Endothelial cell of umbilical vein (primary cell): Measurements from ENCODE around the gene NAP1L1. TPM values are rescaled to one million over a fixed set of nuclear protein-coding genes. Genes with fewer than 3 reads are reported as not detected.

Experiments
- BruUV-seq: library from RNA; stranded (reverse); fragments of 400-500 nt; replicated peaks from 2 replicates; lab custom pipeline; 2021; lab: Mats Ljungman, UMichigan
- CTCF ChIA-PET: fragments of 300-600, 350-600 bp; sonication (Branson Sonifier 250); formaldehyde crosslinking; loops from one replicate; lab custom pipeline; 2021; ENCODE audit warnings: antibody characterized with exemption, inconsistent platforms; lab: Charles Lee
- POLR2A ChIA-PET: fragments of 300-600, 350-600 bp; sonication (Branson Sonifier 250); formaldehyde crosslinking; loops from one replicate; lab custom pipeline; 2021; ENCODE audit warnings: antibody characterized with exemption, inconsistent platforms; lab: Charles Lee
- DNase-seq: peaks from one replicate; pipeline ENCODE4 v3.0.0-alpha.2; 2011; ENCODE audit warnings: low read depth, low spot score
- FAIRE-seq: peaks from 2 replicates; lab custom pipeline; 2011; peaks lifted over from hg19 to GRCh38; lab: Jason Lieb, UNC
- H2AFZ ChIP-seq: 2 replicates; pipeline ENCODE4 v1.6.0; 2012; ENCODE audit warnings: low read depth, low read length, control low read depth, inconsistent platforms
- H3K27ac ChIP-seq: 2 replicates; pipeline ENCODE4 v1.5.1; 2011; ENCODE audit warnings: low read depth, mild to moderate bottlenecking, control low read depth, low read length, moderate library complexity; ENCODE audit not compliant: insufficient read depth
- H3K27me3 ChIP-seq, 2 experiments: 2 replicates each; pipeline versions ENCODE4 v1.6.0 to v1.6.1; 2011; ENCODE audit warnings: low read length in 2 of 2, mixed read lengths in 1 of 2; ENCODE audit not compliant: control insufficient read depth in 2 of 2, insufficient read depth in 2 of 2
- H3K36me3 ChIP-seq, 2 experiments: 2 replicates in 1 of 2; 3 replicates in 1 of 2; pipeline ENCODE4 v1.5.1; 2011; ENCODE audit warnings: low read length in 2 of 2, mild to moderate bottlenecking in 1 of 2, moderate library complexity in 1 of 2; ENCODE audit not compliant: control insufficient read depth in 2 of 2, insufficient read depth in 2 of 2; ENCODE audit errors: extremely low read depth in 1 of 2
- H3K4me1 ChIP-seq: 3 replicates; pipeline ENCODE4 v1.5.1; 2011; ENCODE audit warnings: mild to moderate bottlenecking, low read length; ENCODE audit not compliant: control insufficient read depth, insufficient read depth; ENCODE audit errors: extremely low read depth
- H3K4me2 ChIP-seq: 2 replicates; pipeline ENCODE4 v1.6.1; 2011; ENCODE audit warnings: low read length, control low read depth, mixed read lengths; ENCODE audit not compliant: insufficient read depth
- H3K4me3 ChIP-seq, 3 experiments: fragments of 200-600 bp in 1 of 3; sonication (generic), shearing (Covaris generic) in 1 of 3; replicated peaks in 1 of 3; 2 replicates each; pipeline ENCODE4 v1.5.1; 2011 to 2016; ENCODE audit warnings: control low read depth in 3 of 3, low read length in 3 of 3, mild to moderate bottlenecking in 2 of 3, inconsistent platforms in 1 of 3, low read depth in 1 of 3, moderate library complexity in 1 of 3; ENCODE audit not compliant: insufficient read depth in 1 of 3
- H3K79me2 ChIP-seq: 2 replicates; pipeline ENCODE4 v1.6.0; 2012; ENCODE audit warnings: low read length, inconsistent platforms; ENCODE audit not compliant: control insufficient read depth, insufficient read depth
- H3K9ac ChIP-seq: replicated peaks from 2 replicates; pipeline ENCODE3; 2011; ENCODE audit warnings: low read length, control low read depth; ENCODE audit not compliant: insufficient read depth; ENCODE audit errors: extremely low read depth
- H3K9me1 ChIP-seq: replicated peaks from 3 replicates; pipeline ENCODE4 v1.6.0; 2011; ENCODE audit warnings: mild to moderate bottlenecking, low read length; ENCODE audit not compliant: control insufficient read depth, insufficient read depth; ENCODE audit errors: extremely low read depth
- H3K9me3 ChIP-seq: replicated peaks from 2 replicates; pipeline ENCODE4 v1.5.1; 2012; ENCODE audit warnings: low read length, inconsistent platforms; ENCODE audit not compliant: control insufficient read depth, insufficient read depth
- H4K20me1 ChIP-seq: replicated peaks from 2 replicates; pipeline ENCODE3; 2011; ENCODE audit warnings: mild to moderate bottlenecking, low read length; ENCODE audit not compliant: control insufficient read depth, insufficient read depth; ENCODE audit errors: extremely low read depth
- CTCF ChIP-seq, 2 donors: IDR thresholded peaks; 1 replicate in 1 of 2; 2 replicates in 1 of 2; pipeline ENCODE4 v1.5.1; 2011; ENCODE audit warnings: low read length in 2 of 2, mild to moderate bottlenecking in 2 of 2, moderate library complexity in 2 of 2, control low read depth in 1 of 2, inconsistent platforms in 1 of 2, low read depth in 1 of 2; ENCODE audit not compliant: insufficient read depth in 1 of 2; ENCODE audit errors: extremely low read depth in 1 of 2
- EZH2 ChIP-seq: IDR thresholded peaks from 2 replicates; pipeline ENCODE4 v1.6.1; 2012; ENCODE audit warnings: borderline replicate concordance, low read depth, mild to moderate bottlenecking, moderate library complexity, low read length, inconsistent platforms; ENCODE audit not compliant: severe bottlenecking
- FOS ChIP-seq: IDR thresholded peaks from 2 replicates; pipeline ENCODE4 v1.6.1; 2011; ENCODE audit warnings: mild to moderate bottlenecking, low read length, moderate library complexity, borderline replicate concordance; ENCODE audit not compliant: insufficient read depth
- GATA2 ChIP-seq: IDR thresholded peaks from 2 replicates; pipeline ENCODE4 v1.7.0; 2011; ENCODE audit warnings: low read depth, mild to moderate bottlenecking, moderate library complexity, mixed read lengths, low read length; ENCODE audit not compliant: insufficient read length, insufficient read depth
- JUN ChIP-seq: IDR thresholded peaks from 2 replicates; pipeline ENCODE4 v1.6.1; 2011; ENCODE audit warnings: borderline replicate concordance, low read depth; ENCODE audit not compliant: insufficient read length, insufficient read depth
- MAX ChIP-seq: IDR thresholded peaks from 2 replicates; pipeline ENCODE4 v1.6.1; 2011; ENCODE audit not compliant: insufficient read depth, insufficient read length
- MYC ChIP-seq: IDR thresholded peaks from one replicate; pipeline ENCODE4 v1.6.1; 2011; ENCODE audit warnings: mild to moderate bottlenecking, low read depth, low read length
- POLR2A ChIP-seq: IDR thresholded peaks from 2 replicates; pipeline ENCODE4 v1.6.1; 2012; ENCODE audit warnings: low read depth, mild to moderate bottlenecking, control low read depth, low read length
- POLR2AphosphoS5 ChIP-seq: IDR thresholded peaks from 2 replicates; pipeline ENCODE4 v1.6.1; 2012; ENCODE audit warnings: low read depth, mild to moderate bottlenecking, control low read depth, low read length, moderate library complexity; ENCODE audit not compliant: insufficient read depth
- dilution Hi-C: fragments of 300-500 bp; cut with MboI; formaldehyde crosslinking; loops from one replicate; pipeline ENCODE4 v1.15.0; 2019; ENCODE audit warnings: low sequenced_read_pairs; ENCODE audit not compliant: extremely low pct_ligation_motif_present
- intact Hi-C: fragments of 100-400 bp; cut with micrococcal nuclease; formaldehyde crosslinking; loops from one replicate; pipeline ENCODE4 v1.10.0; 2022
- polyA plus RNA-seq, 4 experiments: library from polyadenylated mRNA; depleted of rRNA in 3 of 4; stranded (reverse) in 3 of 4; unstranded in 1 of 4; fragments of >200 nt; gene quantifications; 2 replicates each; pipeline versions ENCODE4 v1.2.1 to v1.2.3, GENCODE V29; 2011 to 2012; ENCODE audit warnings: missing spikeins in 1 of 4
- total RNA-seq: library from RNA; stranded (reverse); gene quantifications from 2 replicates; pipeline ENCODE4 v1.2.3, GENCODE V29; 2021

Gene NAP1L1
- total and polyA plus RNA-seq, 2 donors (not counting 3 experiments of a cell fraction or from before 2014, with no cell fraction given), result 127 to 649 TPM

GRCh38 chr12:76020731-76021672, 63.5 kb downstream of the NAP1L1 start:
- dilution Hi-C loops (no loop called here), intact Hi-C loops (loop anchor here (1.0 to 2.0 kb wide), 2 partner anchors 24 to 43 kb away; no protein-coding TSS in a partner anchor)
- BruUV-seq, result TSS peak; percentile 96
- DNase-seq (peak; percentile 94), FAIRE-seq (peak; percentile 92)
- no peaks in the 10 kb centered on the region for H3K9me3 ChIP-seq
- POLR2A ChIA-PET, result no interaction called here
- H3K36me3 ChIP-seq, result no peaks in the 10 kb centered on the region
- H3K4me3 ChIP-seq, result no peak overlapping the region
- TF ChIP-seq POLR2A (peak; percentile 33), GATA2 (peak; percentile 83), JUN (peak; percentile 68), FOS (peak; percentile 96), CTCF (IDR thresholded peaks at IDR 0.05; ENCODE audit: extremely low read depth in 1 of 2, insufficient read depth in 1 of 2, low read depth in 1 of 2, low read length in 2 of 2) (no peak), POLR2AphosphoS5 (peak; percentile 83), MAX (no peak), EZH2 (no peak), MYC (no peak)
- H3K27me3 ChIP-seq, result no peaks in the 10 kb centered on the region
- peak overlapping the region; percentile 40 for H3K9ac ChIP-seq
- H3K4me1 ChIP-seq, result peaks cover 35% of the 10 kb centered on the region
- no peaks in the 10 kb centered on the region for H3K9me1 ChIP-seq
- no peaks in the 10 kb centered on the region for H4K20me1 ChIP-seq
- no peaks in the 10 kb centered on the region for H3K79me2 ChIP-seq
- CTCF ChIA-PET, result interaction anchor here (0.6 to 1.5 kb wide), 8 partner anchors 11 to 496 kb away, joined by 3 to 6 read pairs (median 4); partner anchors contain the start of gene PHLDA1
- H3K27ac ChIP-seq, result peak overlapping the region; percentile 82
- peak overlapping the region; percentile 72 for H3K4me2 ChIP-seq
- peak overlapping the region; percentile 35 for H2AFZ ChIP-seq
